Measurements from ENCODE around the gene DMBT1. TPM values are rescaled to one million over a fixed set of nuclear protein-coding genes. Genes with fewer than 3 reads are reported as not detected.

Gene DMBT1
- total RNA-seq, 1 donor from 2014 or later, result not detected

GRCh38 chr10:122630526-122630925 is 70.0 kb downstream of the DMBT1 start:
- H3K79me2 ChIP-seq (ENCODE audit: insufficient read depth, low read length), result no peaks in the 10 kb centered on the region

GRCh38 chr10:122632031-122632430 is 71.5 kb downstream of the DMBT1 start:
- Histone ChIP-seq H3K27ac (ENCODE audit: low read depth, low read length) (no peak overlapping the region), H3K4me2 (ENCODE audit: low read length) (no peak overlapping the region), H4K20me1 (ENCODE audit: insufficient read depth, low read length) (no peaks in the 10 kb centered on the region), H3K4me1 (ENCODE audit: insufficient read depth, low read length) (no peaks in the 10 kb centered on the region), H3K4me3 (ENCODE audit: insufficient read depth, low read depth, low read length) (no peak overlapping the region), H3K27me3 (ENCODE audit: insufficient read depth, low read length) (no peaks in the 10 kb centered on the region), H3K9ac (ENCODE audit: low read length) (no peak overlapping the region), H2AFZ (ENCODE audit: low read depth, low read length) (no peak overlapping the region), H3K79me2 (ENCODE audit: insufficient read depth, low read length) (no peaks in the 10 kb centered on the region), H3K36me3 (ENCODE audit: insufficient read depth, low read length) (no peaks in the 10 kb centered on the region), H3K9me3 (ENCODE audit: insufficient read depth, low read depth, low read length) (no peaks in the 10 kb centered on the region)
- FAIRE-seq (no peak), DNase-seq (ENCODE audit: low read depth) (no peak)
- Mint-ChIP-seq H3K4me1 (ENCODE audit: low read depth, unreplicated experiment) (no peaks in the 10 kb centered on the region), H3K36me3 (ENCODE audit: low read depth, unreplicated experiment) (no peaks in the 10 kb centered on the region), H3K9me3 (ENCODE audit: unreplicated experiment) (no peaks in the 10 kb centered on the region), H3K27ac (ENCODE audit: unreplicated experiment) (no peak overlapping the region), H3K27me3 (ENCODE audit: low read depth, unreplicated experiment) (peaks cover 26% of the 10 kb centered on the region), H3K4me3 (ENCODE audit: unreplicated experiment) (no peak overlapping the region)
- TF ChIP-seq EZH2 (IDR thresholded peaks at IDR 0.05; ENCODE audit: insufficient read depth, low read length), result no peak
- TF ChIP-seq CTCF (IDR thresholded peaks at IDR 0.05; ENCODE audit: insufficient read depth, low read depth, low read length), result no peak

More at GRCh38 chr10:122630526-122630925, 70.0 kb downstream of the DMBT1 start:
- Mint-ChIP-seq H3K4me1 (ENCODE audit: low read depth, unreplicated experiment) (no peaks in the 10 kb centered on the region), H3K4me3 (ENCODE audit: unreplicated experiment) (no peak overlapping the region), H3K9me3 (ENCODE audit: unreplicated experiment) (no peaks in the 10 kb centered on the region), H3K27ac (ENCODE audit: unreplicated experiment) (no peak overlapping the region), H3K36me3 (ENCODE audit: low read depth, unreplicated experiment) (no peaks in the 10 kb centered on the region), H3K27me3 (ENCODE audit: low read depth, unreplicated experiment) (peaks cover 17% of the 10 kb centered on the region)
- DNase-seq (ENCODE audit: low read depth), result no peak
- Histone ChIP-seq H3K36me3 (ENCODE audit: insufficient read depth, low read length) (no peaks in the 10 kb centered on the region), H3K27me3 (ENCODE audit: insufficient read depth, low read length) (no peaks in the 10 kb centered on the region), H3K27ac (ENCODE audit: low read depth, low read length) (no peak overlapping the region), H3K4me2 (ENCODE audit: low read length) (no peak overlapping the region), H3K4me1 (ENCODE audit: insufficient read depth, low read length) (no peaks in the 10 kb centered on the region), H3K9me3 (ENCODE audit: insufficient read depth, low read depth, low read length) (no peaks in the 10 kb centered on the region), H4K20me1 (ENCODE audit: insufficient read depth, low read length) (no peaks in the 10 kb centered on the region), H3K4me3 (ENCODE audit: insufficient read depth, low read depth, low read length) (no peak overlapping the region), H2AFZ (ENCODE audit: low read depth, low read length) (no peak overlapping the region), H3K9ac (ENCODE audit: low read length) (no peak overlapping the region)
- TF ChIP-seq EZH2 (IDR thresholded peaks at IDR 0.05; ENCODE audit: insufficient read depth, low read length) (no peak), CTCF (IDR thresholded peaks at IDR 0.05; ENCODE audit: insufficient read depth, low read depth, low read length) (no peak)
- no peak for FAIRE-seq

- Histone ChIP-seq H4K20me1 (ENCODE audit: insufficient read depth, low read length) (no peaks in the 10 kb centered on the region), H3K79me2 (ENCODE audit: insufficient read depth, low read length) (no peaks in the 10 kb centered on the region), H3K9ac (ENCODE audit: low read length) (no peak overlapping the region), H2AFZ (ENCODE audit: low read depth, low read length) (no peak overlapping the region), H3K27ac (ENCODE audit: low read depth, low read length) (no peak overlapping the region), H3K9me3 (ENCODE audit: insufficient read depth, low read depth, low read length) (no peaks in the 10 kb centered on the region), H3K27me3 (ENCODE audit: insufficient read depth, low read length) (no peaks in the 10 kb centered on the region), H3K36me3 (ENCODE audit: insufficient read depth, low read length) (no peaks in the 10 kb centered on the region), H3K4me3 (ENCODE audit: insufficient read depth, low read depth, low read length) (no peak overlapping the region), H3K4me1 (ENCODE audit: insufficient read depth, low read length) (no peaks in the 10 kb centered on the region), H3K4me2 (ENCODE audit: low read length) (no peak overlapping the region)
- Mint-ChIP-seq H3K27ac (ENCODE audit: unreplicated experiment) (no peak overlapping the region), H3K4me3 (ENCODE audit: unreplicated experiment) (no peak overlapping the region), H3K27me3 (ENCODE audit: low read depth, unreplicated experiment) (peaks cover 28% of the 10 kb centered on the region), H3K4me1 (ENCODE audit: low read depth, unreplicated experiment) (no peaks in the 10 kb centered on the region), H3K36me3 (ENCODE audit: low read depth, unreplicated experiment) (no peaks in the 10 kb centered on the region), H3K9me3 (ENCODE audit: unreplicated experiment) (no peaks in the 10 kb centered on the region)
- no peak for DNase-seq (ENCODE audit: low read depth)
- TF ChIP-seq EZH2 (IDR thresholded peaks at IDR 0.05; ENCODE audit: insufficient read depth, low read length) (no peak), CTCF (IDR thresholded peaks at IDR 0.05; ENCODE audit: insufficient read depth, low read depth, low read length) (no peak)
- no peak for FAIRE-seq
Observed at GRCh38 chr10:122632576-122632975, 72.0 kb downstream of the DMBT1 start.
